SK-N-SH (cell line): ENCODE results near the gene AP3S1. TPM values are rescaled to one million over a fixed set of nuclear protein-coding genes. Genes with fewer than 3 reads are reported as not detected.

Experiments used
- CTCF ChIA-PET: fragments of 300-600, 350-600 bp; formaldehyde crosslinking; extraction: SDS; loops from one replicate; lab custom pipeline; 2021; lab: Yijun Ruan, JAX
- POLR2A ChIA-PET: fragments of 350-600 bp; sonication (Branson Sonifier 250); formaldehyde crosslinking; extraction: SDS; loops from one replicate; lab custom pipeline; 2020; ENCODE audit warnings: antibody characterized with exemption, inconsistent platforms; lab: Yijun Ruan, JAX
- DNase-seq: peaks from one replicate; pipeline ENCODE4 v3.0.0; 2012
- H2AFZ ChIP-seq: fragments of 200-600 bp; sonication (generic); 2 replicates; pipeline ENCODE4 v1.8.1; 2016; ENCODE audit warnings: antibody characterized with exemption, mild to moderate bottlenecking, low read depth
- H3F3A ChIP-seq: fragments of 200-600 bp; sonication (generic); replicated peaks from 2 replicates; pipeline ENCODE3; 2016; ENCODE audit warnings: antibody characterized with exemption, mild to moderate bottlenecking; ENCODE audit not compliant: insufficient read depth
- H3K27ac ChIP-seq, 2 experiments: fragments of 200-500 bp in 1 of 2; fragments of 200-600 bp in 1 of 2; sonication (Bioruptor generic) in 1 of 2; sonication (generic), shearing (Covaris generic) in 1 of 2; 2 replicates each; pipeline versions ENCODE4 v1.5.1 to v1.6.1; 2014 to 2016; ENCODE audit warnings: low read depth in 2 of 2, inconsistent platforms in 1 of 2, low read length in 1 of 2, mild to moderate bottlenecking in 1 of 2, mixed read lengths in 1 of 2
- H3K27me3 ChIP-seq: fragments of 200-600 bp; sonication (generic), shearing (Covaris generic); 2 replicates; pipeline ENCODE4 v1.6.1; 2016; ENCODE audit warnings: mixed run types; ENCODE audit not compliant: insufficient read depth
- H3K36me3 ChIP-seq, 2 experiments: fragments of 200-500 bp in 1 of 2; fragments of 200-600 bp in 1 of 2; sonication (Bioruptor generic) in 1 of 2; sonication (generic) in 1 of 2; replicated peaks in 1 of 2; 2 replicates each; pipeline versions ENCODE3 to v1.5.1; 2014 to 2016; ENCODE audit warnings: low read length in 1 of 2, mild to moderate bottlenecking in 1 of 2; ENCODE audit not compliant: insufficient read depth in 2 of 2, control insufficient read depth in 1 of 2
- H3K4me1 ChIP-seq, 2 experiments: fragments of 200-500 bp in 1 of 2; fragments of 200-600 bp in 1 of 2; sonication (Bioruptor generic) in 1 of 2; sonication (generic), shearing (Covaris generic) in 1 of 2; 2 replicates each; pipeline versions ENCODE4 v1.5.1 to v1.6.1; 2014 to 2016; ENCODE audit warnings: low read depth in 1 of 2, low read length in 1 of 2, mixed run types in 1 of 2; ENCODE audit not compliant: insufficient read depth in 2 of 2, control insufficient read depth in 1 of 2
- H3K4me2 ChIP-seq: fragments of 200-600 bp; sonication (generic), shearing (Covaris generic); 2 replicates; pipeline ENCODE4 v1.6.1; 2017; ENCODE audit warnings: mixed run types
- H3K4me3 ChIP-seq, 2 experiments: fragments of 200-500 bp in 1 of 2; fragments of 200-600 bp in 1 of 2; sonication (Bioruptor generic) in 1 of 2; sonication (generic), shearing (Covaris generic) in 1 of 2; 2 replicates each; pipeline versions ENCODE4 v1.5.1 to v1.8.1; 2014 to 2016; ENCODE audit warnings: low read depth in 2 of 2, inconsistent platforms in 1 of 2, low read length in 1 of 2, mild to moderate bottlenecking in 1 of 2, mixed read lengths in 1 of 2, moderate library complexity in 1 of 2
- H3K79me2 ChIP-seq: fragments of 200-600 bp; sonication (generic); 2 replicates; pipeline ENCODE4 v1.8.1; 2017; ENCODE audit warnings: mild to moderate bottlenecking; ENCODE audit not compliant: insufficient read depth
- H3K9ac ChIP-seq: fragments of 200-600 bp; sonication (generic); 2 replicates; pipeline ENCODE4 v1.6.1; 2017; ENCODE audit warnings: mixed run types
- H3K9me2 ChIP-seq: fragments of 200-600 bp; sonication (generic); 2 replicates; pipeline ENCODE4 v1.6.1; 2017; ENCODE audit warnings: mixed run types
- H3K9me3 ChIP-seq: fragments of 200-600 bp; sonication (generic); 2 replicates; pipeline ENCODE4 v1.6.1; 2017; ENCODE audit warnings: mixed run types, mild to moderate bottlenecking, moderate library complexity
- H4K20me1 ChIP-seq: fragments of 200-600 bp; sonication (generic); 2 replicates; pipeline ENCODE4 v1.6.1; 2017; ENCODE audit warnings: mild to moderate bottlenecking, mixed run types; ENCODE audit not compliant: insufficient read depth
- CHD2 ChIP-seq: fragments of 150-350 bp; IDR thresholded peaks from 2 replicates; pipeline ENCODE4 v1.6.1; 2018; ENCODE audit warnings: low read length; ENCODE audit not compliant: partially characterized antibody
- EP300 ChIP-seq, 2 experiments: IDR thresholded peaks; 2 replicates each; pipeline versions ENCODE4 v1.4.0 to v1.6.1; 2012; ENCODE audit warnings: borderline replicate concordance in 1 of 2, low read depth in 1 of 2, low read length in 1 of 2
- FOXM1 ChIP-seq: IDR thresholded peaks from 2 replicates; pipeline ENCODE4 v1.4.0; 2012; ENCODE audit warnings: low read depth, mild to moderate bottlenecking
- GATA2 ChIP-seq: sonication (generic); formaldehyde crosslinking; IDR thresholded peaks from 2 replicates; pipeline ENCODE4 v1.5.0; 2020; ENCODE audit warnings: mild to moderate bottlenecking, missing genetic modification reagents
- NFIC ChIP-seq: IDR thresholded peaks from 2 replicates; pipeline ENCODE4 v1.4.0; 2012; ENCODE audit warnings: borderline replicate concordance
- POLR2AphosphoS5 ChIP-seq: IDR thresholded peaks from 2 replicates; pipeline ENCODE4 v1.6.1; 2012; ENCODE audit warnings: low read depth, low read length
- RCOR1 ChIP-seq: fragments of 150-350 bp; IDR thresholded peaks from 2 replicates; pipeline ENCODE4 v1.6.1; 2017; ENCODE audit warnings: antibody characterized with exemption, low read length
- YY1 ChIP-seq: IDR thresholded peaks from 2 replicates; pipeline ENCODE4 v1.4.0; 2012; ENCODE audit warnings: low read depth, mild to moderate bottlenecking
- WGBS: methylation state at CpG from one replicate; pipeline ENCODE4 v1.1.6; 2017; ENCODE audit warnings: low lambda C conversion rate; 5-methylcytosine and 5-hydroxymethylcytosine counted together
- polyA plus RNA-seq, 3 experiments: library from polyadenylated mRNA; depleted of rRNA; stranded (reverse); fragments of >200 nt; gene quantifications; 2 replicates each; pipeline ENCODE4 v1.2.3, GENCODE V29; 2012
- TF ChIP-seq, protein P1 (sequence below): IDR thresholded peaks from 2 replicates; pipeline ENCODE4 v1.4.0; 2012; ENCODE audit warnings: low read depth, borderline replicate concordance
- TF ChIP-seq, protein P2 (sequence below): IDR thresholded peaks from 2 replicates; pipeline ENCODE4 v1.4.0; 2012; ENCODE audit warnings: low read depth
- TF ChIP-seq, protein P3 (sequence below): IDR thresholded peaks from 2 replicates; pipeline ENCODE4 v1.6.1; 2012; ENCODE audit warnings: mild to moderate bottlenecking, low read depth, low read length, moderate library complexity
- TF ChIP-seq, protein P4 (sequence below): fragments of 200-600 bp; sonication (generic); IDR thresholded peaks from 2 replicates; pipeline ENCODE4 v1.6.1; 2017; ENCODE audit warnings: antibody characterized with exemption, mild to moderate bottlenecking, moderate library complexity
- TF ChIP-seq, protein P5 (sequence below): IDR thresholded peaks from 2 replicates; pipeline ENCODE4; 2012
- TF ChIP-seq, protein P6 (sequence below): fragments of 150-350 bp; IDR thresholded peaks from 2 replicates; pipeline ENCODE4 v1.6.1; 2017; ENCODE audit warnings: antibody characterized with exemption, low read length, low read depth, borderline replicate concordance

AP3S1 gene
- polyA plus RNA-seq, 1 of the 3 experiments (the other 2 are of a cell fraction) = 21.6 TPM

DNA sequence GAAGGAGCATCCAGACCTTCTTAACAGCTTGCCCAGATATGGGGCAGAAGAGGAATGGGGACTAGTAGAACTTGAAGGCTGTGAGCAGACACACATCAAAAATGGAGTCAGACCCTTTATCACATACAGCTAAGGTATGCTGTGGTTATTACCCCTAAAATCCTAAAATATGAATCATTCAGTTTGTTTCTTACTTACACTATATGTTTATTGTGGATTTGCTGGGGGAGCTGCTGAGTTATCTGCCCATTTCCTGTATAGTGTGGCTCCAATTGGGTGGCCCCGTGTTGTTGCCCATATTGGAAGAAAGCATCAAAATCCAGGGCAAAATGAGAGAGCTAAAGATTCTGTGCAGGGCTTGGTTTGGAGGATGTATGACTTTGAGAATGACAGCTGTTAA lies 56.9 kb downstream of the AP3S1 start:
- Histone ChIP-seq H3F3A (no peaks in the 10 kb centered on the region), H3K9ac (no peak overlapping the region), H3K79me2 (no peaks in the 10 kb centered on the region), H3K4me2 (no peak overlapping the region), H3K4me1 (peaks cover 0 to 4% of the 10 kb centered on the region in 2 experiments; a peak in 2 of 4 replicates), H3K27me3 (no peaks in the 10 kb centered on the region), H3K27ac (no peak overlapping the region), H3K4me3 (no peak overlapping the region), H3K9me2 (no peaks in the 10 kb centered on the region), H3K36me3 (peaks cover 0 to 2% of the 10 kb centered on the region in 2 experiments), H2AFZ (no peak overlapping the region), H3K9me3 (no peaks in the 10 kb centered on the region), H4K20me1 (no peaks in the 10 kb centered on the region)
- TF ChIP-seq GATA2 (CRISPR knock-in tag) (no peak), FOXM1 (no peak), NFIC (no peak), RCOR1 (no peak), YY1 (no peak)
- TF ChIP-seq, protein P1, sequence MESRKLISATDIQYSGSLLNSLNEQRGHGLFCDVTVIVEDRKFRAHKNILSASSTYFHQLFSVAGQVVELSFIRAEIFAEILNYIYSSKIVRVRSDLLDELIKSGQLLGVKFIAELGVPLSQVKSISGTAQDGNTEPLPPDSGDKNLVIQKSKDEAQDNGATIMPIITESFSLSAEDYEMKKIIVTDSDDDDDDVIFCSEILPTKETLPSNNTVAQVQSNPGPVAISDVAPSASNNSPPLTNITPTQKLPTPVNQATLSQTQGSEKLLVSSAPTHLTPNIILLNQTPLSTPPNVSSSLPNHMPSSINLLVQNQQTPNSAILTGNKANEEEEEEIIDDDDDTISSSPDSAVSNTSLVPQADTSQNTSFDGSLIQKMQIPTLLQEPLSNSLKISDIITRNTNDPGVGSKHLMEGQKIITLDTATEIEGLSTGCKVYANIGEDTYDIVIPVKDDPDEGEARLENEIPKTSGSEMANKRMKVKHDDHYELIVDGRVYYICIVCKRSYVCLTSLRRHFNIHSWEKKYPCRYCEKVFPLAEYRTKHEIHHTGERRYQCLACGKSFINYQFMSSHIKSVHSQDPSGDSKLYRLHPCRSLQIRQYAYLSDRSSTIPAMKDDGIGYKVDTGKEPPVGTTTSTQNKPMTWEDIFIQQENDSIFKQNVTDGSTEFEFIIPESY = no peak
- ChIA-PET POLR2A (no interaction called here), CTCF (no interaction called here)
- WGBS = 100% methylated on average over 1 of the region's 1 CpG
- DNase-seq = no peak

DNA sequence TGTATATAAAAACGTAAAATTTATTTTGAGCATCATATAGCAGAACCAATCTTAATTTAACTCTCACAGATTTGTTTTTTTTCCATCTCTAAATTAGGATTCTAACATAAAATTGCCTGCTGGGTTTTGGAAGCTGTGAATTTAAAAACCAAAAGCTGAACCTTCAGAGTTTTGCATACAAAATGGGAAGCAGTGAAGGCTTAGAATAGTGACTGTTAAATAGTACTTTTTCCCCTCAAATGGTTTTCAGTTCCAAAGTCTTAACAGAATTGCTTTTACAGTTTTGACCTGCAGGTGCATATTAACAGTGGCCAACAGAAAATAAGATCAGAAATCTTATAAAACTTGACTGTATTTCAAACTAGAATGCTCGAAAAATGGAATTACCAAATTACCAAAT lies 65.4 kb downstream of the AP3S1 start:
- CTCF ChIA-PET = no interaction called here
- 91% methylated on average over 2 of the region's 2 CpGs for WGBS
- no peak overlapping the region for H2AFZ ChIP-seq
- TF ChIP-seq RCOR1 (no peak), EP300 (IDR thresholded peaks at IDR 0.05; ENCODE audit: borderline replicate concordance in 1 of 2, low read depth in 1 of 2, low read length in 1 of 2) (no peak), FOXM1 (no peak), CHD2 (no peak), POLR2AphosphoS5 (no peak)
- TF ChIP-seq, protein P2, sequence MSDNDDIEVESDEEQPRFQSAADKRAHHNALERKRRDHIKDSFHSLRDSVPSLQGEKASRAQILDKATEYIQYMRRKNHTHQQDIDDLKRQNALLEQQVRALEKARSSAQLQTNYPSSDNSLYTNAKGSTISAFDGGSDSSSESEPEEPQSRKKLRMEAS = no peak
- TF ChIP-seq, protein P1 = no peak
- TF ChIP-seq, protein P3, sequence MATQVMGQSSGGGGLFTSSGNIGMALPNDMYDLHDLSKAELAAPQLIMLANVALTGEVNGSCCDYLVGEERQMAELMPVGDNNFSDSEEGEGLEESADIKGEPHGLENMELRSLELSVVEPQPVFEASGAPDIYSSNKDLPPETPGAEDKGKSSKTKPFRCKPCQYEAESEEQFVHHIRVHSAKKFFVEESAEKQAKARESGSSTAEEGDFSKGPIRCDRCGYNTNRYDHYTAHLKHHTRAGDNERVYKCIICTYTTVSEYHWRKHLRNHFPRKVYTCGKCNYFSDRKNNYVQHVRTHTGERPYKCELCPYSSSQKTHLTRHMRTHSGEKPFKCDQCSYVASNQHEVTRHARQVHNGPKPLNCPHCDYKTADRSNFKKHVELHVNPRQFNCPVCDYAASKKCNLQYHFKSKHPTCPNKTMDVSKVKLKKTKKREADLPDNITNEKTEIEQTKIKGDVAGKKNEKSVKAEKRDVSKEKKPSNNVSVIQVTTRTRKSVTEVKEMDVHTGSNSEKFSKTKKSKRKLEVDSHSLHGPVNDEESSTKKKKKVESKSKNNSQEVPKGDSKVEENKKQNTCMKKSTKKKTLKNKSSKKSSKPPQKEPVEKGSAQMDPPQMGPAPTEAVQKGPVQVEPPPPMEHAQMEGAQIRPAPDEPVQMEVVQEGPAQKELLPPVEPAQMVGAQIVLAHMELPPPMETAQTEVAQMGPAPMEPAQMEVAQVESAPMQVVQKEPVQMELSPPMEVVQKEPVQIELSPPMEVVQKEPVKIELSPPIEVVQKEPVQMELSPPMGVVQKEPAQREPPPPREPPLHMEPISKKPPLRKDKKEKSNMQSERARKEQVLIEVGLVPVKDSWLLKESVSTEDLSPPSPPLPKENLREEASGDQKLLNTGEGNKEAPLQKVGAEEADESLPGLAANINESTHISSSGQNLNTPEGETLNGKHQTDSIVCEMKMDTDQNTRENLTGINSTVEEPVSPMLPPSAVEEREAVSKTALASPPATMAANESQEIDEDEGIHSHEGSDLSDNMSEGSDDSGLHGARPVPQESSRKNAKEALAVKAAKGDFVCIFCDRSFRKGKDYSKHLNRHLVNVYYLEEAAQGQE = no peak
- TF ChIP-seq, protein P4, sequence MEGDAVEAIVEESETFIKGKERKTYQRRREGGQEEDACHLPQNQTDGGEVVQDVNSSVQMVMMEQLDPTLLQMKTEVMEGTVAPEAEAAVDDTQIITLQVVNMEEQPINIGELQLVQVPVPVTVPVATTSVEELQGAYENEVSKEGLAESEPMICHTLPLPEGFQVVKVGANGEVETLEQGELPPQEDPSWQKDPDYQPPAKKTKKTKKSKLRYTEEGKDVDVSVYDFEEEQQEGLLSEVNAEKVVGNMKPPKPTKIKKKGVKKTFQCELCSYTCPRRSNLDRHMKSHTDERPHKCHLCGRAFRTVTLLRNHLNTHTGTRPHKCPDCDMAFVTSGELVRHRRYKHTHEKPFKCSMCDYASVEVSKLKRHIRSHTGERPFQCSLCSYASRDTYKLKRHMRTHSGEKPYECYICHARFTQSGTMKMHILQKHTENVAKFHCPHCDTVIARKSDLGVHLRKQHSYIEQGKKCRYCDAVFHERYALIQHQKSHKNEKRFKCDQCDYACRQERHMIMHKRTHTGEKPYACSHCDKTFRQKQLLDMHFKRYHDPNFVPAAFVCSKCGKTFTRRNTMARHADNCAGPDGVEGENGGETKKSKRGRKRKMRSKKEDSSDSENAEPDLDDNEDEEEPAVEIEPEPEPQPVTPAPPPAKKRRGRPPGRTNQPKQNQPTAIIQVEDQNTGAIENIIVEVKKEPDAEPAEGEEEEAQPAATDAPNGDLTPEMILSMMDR = no peak
- TF ChIP-seq, protein P5, sequence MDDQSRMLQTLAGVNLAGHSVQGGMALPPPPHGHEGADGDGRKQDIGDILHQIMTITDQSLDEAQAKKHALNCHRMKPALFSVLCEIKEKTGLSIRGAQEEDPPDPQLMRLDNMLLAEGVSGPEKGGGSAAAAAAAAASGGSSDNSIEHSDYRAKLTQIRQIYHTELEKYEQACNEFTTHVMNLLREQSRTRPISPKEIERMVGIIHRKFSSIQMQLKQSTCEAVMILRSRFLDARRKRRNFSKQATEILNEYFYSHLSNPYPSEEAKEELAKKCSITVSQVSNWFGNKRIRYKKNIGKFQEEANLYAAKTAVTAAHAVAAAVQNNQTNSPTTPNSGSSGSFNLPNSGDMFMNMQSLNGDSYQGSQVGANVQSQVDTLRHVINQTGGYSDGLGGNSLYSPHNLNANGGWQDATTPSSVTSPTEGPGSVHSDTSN = no peak
- TF ChIP-seq, protein P6, sequence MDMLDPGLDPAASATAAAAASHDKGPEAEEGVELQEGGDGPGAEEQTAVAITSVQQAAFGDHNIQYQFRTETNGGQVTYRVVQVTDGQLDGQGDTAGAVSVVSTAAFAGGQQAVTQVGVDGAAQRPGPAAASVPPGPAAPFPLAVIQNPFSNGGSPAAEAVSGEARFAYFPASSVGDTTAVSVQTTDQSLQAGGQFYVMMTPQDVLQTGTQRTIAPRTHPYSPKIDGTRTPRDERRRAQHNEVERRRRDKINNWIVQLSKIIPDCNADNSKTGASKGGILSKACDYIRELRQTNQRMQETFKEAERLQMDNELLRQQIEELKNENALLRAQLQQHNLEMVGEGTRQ = no peak

More for the DNA sequence above, 65.4 kb downstream of the AP3S1 start:
- H3K9me2 ChIP-seq = no peaks in the 10 kb centered on the region; the same call in 1 of the 2 replicates
- H3K27ac ChIP-seq = no peak overlapping the region
- no peaks in the 10 kb centered on the region for H3K79me2 ChIP-seq
- H3K9ac ChIP-seq = no peak overlapping the region
- no peaks in the 10 kb centered on the region for H3K27me3 ChIP-seq
- H3K9me3 ChIP-seq = no peaks in the 10 kb centered on the region
- no peak overlapping the region for H3K4me2 ChIP-seq
- no peaks in the 10 kb centered on the region for H3K4me1 ChIP-seq
- peaks cover 1% of the 10 kb centered on the region for H3F3A ChIP-seq
- H3K4me3 ChIP-seq = no peak overlapping the region
- peaks cover 0 to 2% of the 10 kb centered on the region in 2 experiments for H3K36me3 ChIP-seq
- POLR2A ChIA-PET = no interaction called here
- no peak for DNase-seq
- no peaks in the 10 kb centered on the region for H4K20me1 ChIP-seq
